D721Med (cell line): ENCODE results near the gene IGF2.

Experiments used
- DNase-seq: peaks from one replicate; pipeline ENCODE4 v3.0.0; 2011; ENCODE audit warnings: low spot score; ENCODE audit not compliant: insufficient read length
- FAIRE-seq: peaks from 2 replicates; lab custom pipeline; 2011; peaks lifted over from hg19 to GRCh38; lab: Jason Lieb, UNC
- CTCF ChIP-seq: IDR thresholded peaks from 2 replicates; pipeline ENCODE4 v1.5.1; 2012; ENCODE audit warnings: mild to moderate bottlenecking, control low read depth; ENCODE audit not compliant: insufficient read depth; ENCODE audit errors: missing control alignments

Gene IGF2

DNA sequence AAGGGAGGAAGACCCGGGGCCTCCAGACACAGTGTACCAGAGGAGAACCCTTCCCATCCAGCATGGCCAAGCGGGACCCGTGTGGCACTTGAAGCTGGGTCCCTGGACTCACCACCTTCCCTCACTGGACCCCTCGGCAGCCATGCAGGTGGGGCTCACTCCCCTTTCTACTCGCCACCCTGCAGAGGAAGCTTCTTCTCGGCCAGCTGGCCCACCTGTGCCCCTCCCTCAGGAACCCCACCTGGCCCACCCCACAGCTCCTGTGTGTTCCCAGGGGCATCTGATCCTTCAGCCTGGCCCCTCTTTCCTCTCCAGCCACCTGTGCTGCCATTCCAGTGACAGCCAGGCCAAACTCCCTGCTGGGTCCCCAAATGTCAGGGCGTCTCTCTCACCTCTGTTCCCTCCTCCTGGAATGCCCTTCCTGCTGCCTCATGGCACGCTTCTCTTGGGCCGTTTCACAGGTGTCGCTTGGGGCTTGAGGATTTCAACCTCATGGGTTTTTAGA lies 38.0 kb downstream of the IGF2 start:
- no peak for TF ChIP-seq CTCF
- DNase-seq = no peak
- no peak for FAIRE-seq

GRCh38 chr11:2100361-2101170 lies 38.6 kb downstream of the IGF2 start:
- DNase-seq (no peak), FAIRE-seq (no peak)
- TF ChIP-seq CTCF = no peak

- DNase-seq (no peak), FAIRE-seq (no peak)
- TF ChIP-seq CTCF = no peak
Measured at GRCh38 chr11:2099516-2100349, 39.5 kb downstream of the IGF2 start.

DNA sequence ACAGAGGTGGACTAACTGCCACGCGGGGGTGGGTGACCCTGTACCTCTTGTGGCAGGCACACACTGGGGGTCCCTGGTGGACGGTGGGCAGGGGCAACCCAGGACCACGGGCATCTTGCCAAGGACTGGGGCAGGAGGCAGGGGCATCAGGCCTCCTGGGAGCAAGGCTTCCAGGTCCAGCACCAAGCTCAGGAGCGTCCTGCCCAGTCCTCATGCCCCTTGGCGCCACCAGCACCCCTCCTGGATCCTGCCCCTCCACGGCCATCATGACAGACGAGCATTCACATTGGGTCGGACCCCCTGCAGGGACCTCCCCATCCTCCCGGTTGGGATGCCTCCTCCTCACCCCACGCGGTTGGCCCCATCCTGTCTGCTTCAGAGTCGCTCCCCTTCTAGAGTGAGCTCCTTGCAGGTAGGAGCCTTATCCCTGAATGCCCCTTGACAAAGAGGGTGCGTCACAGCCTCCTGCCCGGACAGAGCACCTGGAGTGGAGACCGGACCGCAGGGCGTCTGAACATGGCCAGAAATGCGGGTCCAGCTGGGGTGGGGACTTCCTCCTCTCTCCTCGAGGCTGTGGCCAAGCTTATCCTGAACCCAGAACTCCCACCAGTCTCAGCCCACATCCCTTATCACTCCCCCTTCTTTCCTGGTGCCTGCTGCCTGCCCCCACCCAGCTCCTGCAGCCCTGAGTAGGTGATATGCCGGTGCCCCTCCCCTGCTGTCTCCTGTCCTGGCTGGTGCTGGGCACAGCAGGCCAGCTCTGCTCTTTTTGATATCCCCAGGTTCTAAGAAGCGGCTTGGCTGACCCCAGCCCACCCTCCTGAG lies 40.3 kb downstream of the IGF2 start:
- DNase-seq (no peak), FAIRE-seq (no peak)
- TF ChIP-seq CTCF = no peak

GRCh38 chr11:2097998-2098690 lies 41.0 kb downstream of the IGF2 start:
- no peak for FAIRE-seq
- DNase-seq = no peak
- TF ChIP-seq CTCF = no peak

DNA sequence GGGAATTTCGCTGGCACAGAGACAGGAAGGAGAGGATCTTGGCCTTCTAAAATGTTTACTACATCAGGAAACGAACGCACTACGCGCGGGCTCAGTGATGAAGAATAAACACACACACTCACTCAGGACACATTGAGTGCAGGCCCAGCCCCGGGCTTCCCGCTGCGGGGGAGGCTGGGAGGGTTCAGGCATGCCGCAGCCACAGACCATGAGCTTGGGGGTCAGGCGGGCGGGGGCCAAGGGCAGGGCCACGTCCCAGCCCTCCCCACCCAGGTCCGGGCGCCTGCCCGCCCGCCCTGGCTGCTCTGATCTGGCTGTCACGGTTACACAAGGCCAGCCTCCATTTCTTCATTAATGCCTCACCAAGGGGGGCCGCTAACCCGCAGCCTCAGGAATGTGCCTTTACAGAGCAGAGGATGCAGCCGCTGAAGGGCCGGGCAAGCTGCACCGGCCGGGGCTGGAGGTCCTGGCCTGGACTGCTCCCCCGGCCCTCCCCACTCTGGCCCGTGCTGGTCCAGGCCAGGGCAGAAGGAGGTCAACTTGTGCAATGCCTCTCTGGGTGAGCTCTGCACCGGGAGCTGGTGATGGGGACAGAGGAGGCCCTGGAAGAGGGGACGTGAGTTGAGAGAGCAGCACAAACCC lies 41.7 kb downstream of the IGF2 start:
- no peak for FAIRE-seq
- no peak for DNase-seq

More for the DNA sequence above, 41.7 kb downstream of the IGF2 start:
- no peak for TF ChIP-seq CTCF
